HG02973 (cell line): ENCODE data around the gene WDR12.
"Not testable (repeated sequence)": the region's sequence is repeated elsewhere in the genome, so short reads cannot be mapped to it uniquely, and the experiment has no call there.

Experiments used
- ATAC-seq: cut with Tn5 transposase; IDR thresholded peaks from one replicate; pipeline ENCODE4 v1.9.1; 2021; ENCODE audit warnings: moderate library complexity; ENCODE audit not compliant: unreplicated experiment

Gene WDR12

GRCh38 chr2:202885190-202885589 is 26.3 kb downstream of the WDR12 start:
- ATAC-seq = no peak

- ATAC-seq = no peak
Measured at GRCh38 chr2:202883987-202884675, 27.3 kb downstream of the WDR12 start.

DNA sequence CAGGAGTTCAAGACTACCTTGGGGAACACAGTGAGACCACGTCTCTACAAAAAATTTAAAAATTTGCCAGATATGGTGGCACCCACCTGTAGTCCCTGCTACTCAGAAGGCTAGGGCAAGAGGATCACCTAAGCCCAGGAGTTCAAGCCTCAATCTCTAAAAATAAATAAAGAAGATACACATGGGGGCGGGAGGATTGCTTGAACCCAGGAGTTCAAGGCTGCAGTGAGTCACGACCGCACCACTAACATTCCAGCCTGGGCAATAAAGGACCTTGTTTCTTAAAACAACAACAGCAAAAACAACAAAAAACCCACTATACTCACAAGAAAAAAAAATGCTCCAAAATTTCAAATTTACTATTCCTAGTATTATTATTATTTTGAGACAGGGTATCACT is 29.9 kb downstream of the WDR12 start:
- ATAC-seq = no peak

GRCh38 chr2:202877699-202878098 is 33.8 kb downstream of the WDR12 start:
- ATAC-seq = no peak

DNA sequence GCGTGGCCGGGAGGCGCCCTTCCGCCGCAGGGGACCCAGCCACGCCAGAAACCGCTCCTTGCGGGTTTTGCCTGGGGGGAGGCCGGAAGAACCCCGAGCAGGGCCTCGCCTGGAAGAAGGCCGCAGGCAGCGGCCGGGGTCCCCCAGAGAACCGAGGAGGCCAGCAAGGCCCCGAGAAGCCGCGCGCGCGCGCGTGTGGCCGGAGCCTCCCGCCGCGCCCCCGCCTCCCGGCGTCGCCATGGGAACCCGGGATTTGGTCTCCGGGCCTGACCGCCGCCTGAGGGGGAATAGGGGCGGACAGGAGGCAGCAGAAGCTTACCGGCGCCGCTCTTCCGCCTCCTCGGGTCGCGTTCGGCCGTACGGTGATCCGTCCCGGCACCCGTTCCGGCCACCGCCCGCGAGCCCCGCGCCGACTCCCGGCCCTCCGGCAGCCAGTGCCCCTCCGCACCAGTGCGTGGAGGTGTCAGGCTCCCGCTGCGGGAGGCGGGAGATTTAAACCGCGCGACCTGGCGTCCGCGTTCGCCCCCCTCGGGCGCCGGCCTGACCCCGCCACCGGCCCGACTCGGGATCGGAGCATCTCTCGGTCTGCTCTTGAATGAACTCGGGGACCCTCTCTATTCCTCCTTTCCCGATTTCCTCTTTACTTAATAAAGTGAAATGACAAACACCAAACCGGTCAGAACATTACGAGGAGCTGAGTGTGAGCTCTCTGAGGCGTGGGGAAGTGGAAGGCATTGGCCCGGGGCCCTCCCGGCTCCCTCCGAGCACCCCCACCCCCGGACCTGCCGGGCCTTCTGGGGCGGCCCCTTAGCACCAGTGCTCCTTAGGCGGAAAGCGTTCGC is 40.0 kb downstream of the WDR12 start, which contains the start of gene ICA1L:
Gene ICA1L (minus strand): TSS at position 467 of the 842 bp plus-strand sequence. CDS start 42,757 bp downstream, outside the sequence.
- ATAC-seq = peak; percentile 47

- peak; percentile 57 for ATAC-seq
Measured at GRCh38 chr2:202870431-202871299, 40.8 kb downstream of the WDR12 start.

- no peak for ATAC-seq
Measured at GRCh38 chr2:202861987-202862386, 49.5 kb downstream of the WDR12 start.

GRCh38 chr2:202858601-202859000 is 52.9 kb downstream of the WDR12 start:
- ATAC-seq = no peak

- ATAC-seq = not testable (repeated sequence)
Measured at GRCh38 chr2:202849343-202849742, 62.1 kb downstream of the WDR12 start.

GRCh38 chr2:202848813-202849212 is 62.7 kb downstream of the WDR12 start:
- ATAC-seq = no peak

- ATAC-seq = peak; percentile 92
Measured at GRCh38 chr2:202847693-202848524, 63.6 kb downstream of the WDR12 start.

GRCh38 chr2:202844656-202845055 is 66.8 kb downstream of the WDR12 start:
- ATAC-seq = no peak

DNA sequence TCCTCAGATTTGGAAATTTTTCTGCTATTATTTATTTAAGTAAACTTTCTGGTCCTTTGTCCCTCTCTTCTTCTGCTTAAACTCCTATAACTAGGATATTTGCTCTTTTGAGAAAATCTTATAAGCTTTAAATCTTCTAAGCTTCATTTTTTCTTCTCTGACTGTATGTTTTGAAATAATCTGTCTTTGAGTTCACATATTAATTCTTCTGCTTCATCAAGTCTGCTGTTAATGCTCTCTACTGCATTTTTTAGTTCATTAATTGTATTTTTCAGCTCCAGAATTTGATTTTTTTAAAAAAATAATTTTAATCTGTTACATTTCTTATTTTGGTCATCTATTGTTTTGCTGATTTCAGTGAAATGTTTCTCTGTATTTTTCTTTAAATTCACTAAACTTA is 68.8 kb downstream of the WDR12 start:
- ATAC-seq = no peak

- ATAC-seq = no peak
Measured at GRCh38 chr2:202841090-202841867, 70.2 kb downstream of the WDR12 start.

DNA sequence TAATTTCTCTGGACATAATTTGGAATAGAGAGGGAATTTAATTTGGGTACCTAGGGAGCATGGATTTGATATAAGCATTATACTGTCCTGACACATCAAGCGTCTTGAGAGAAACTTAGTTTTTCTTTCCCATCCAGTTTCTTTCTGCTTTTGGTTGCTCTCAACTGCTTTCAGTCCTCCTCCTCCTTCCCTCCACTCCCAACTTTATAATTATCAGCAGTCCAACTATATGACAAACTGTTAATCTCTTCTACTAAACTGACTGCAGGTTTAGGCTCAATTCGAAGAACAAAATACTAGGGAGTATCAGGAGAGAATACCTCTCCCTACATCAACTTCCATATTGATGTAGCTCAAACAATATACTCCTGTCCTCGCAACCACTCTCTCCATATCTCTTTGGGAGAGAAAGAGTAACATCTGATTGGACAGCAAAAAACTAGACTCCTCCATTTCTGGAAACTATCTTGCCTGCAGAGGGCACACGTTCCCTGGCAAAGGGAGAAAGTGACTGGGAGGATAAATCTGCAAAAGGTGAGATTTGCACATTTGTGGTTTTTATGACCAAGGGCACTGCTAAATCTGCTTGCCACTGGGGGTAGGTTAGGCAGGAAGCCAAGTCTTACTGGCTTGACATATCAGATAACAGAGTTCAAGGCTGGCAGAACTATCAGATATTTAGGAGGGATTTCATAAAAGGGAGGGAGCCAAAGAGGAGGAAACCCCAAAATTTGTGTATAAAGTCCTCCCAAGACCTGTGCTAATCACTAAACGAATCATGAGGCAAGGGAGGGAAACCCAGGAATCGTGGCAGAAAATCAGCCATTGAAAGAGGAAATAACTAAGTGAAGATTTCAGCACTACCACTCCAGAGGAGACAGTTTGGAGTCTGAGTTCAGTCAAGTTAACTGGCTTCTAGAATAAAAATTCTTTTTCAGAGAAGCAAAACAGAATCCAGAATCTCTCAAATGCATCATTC is 79.9 kb downstream of the WDR12 start:
- ATAC-seq = no peak

DNA sequence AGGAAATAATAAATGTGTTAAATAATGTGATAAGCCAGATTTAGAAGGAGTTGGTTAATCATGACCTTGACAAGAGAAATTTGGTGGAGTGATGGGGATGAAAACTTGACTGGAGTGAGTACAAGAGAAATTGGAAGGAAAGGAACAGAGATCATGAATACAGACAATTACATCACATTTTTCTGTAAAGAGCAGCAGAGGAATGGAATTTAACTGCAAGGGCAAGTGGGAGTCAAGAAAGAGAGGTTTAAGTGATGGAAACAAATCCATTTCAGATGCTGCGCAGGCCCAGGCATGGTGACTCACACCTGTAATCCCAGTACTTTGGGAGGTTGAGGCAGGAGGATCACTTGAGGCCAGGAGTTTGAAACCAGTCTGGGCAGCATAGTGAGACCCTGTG is 86.6 kb downstream of the WDR12 start:
- no peak for ATAC-seq
